Activated naive CD4-positive, alpha-beta T cell treated with anti-CD3 and anti-CD28 coated beads for 36 hours (primary cell): ENCODE results near the gene PATL2. TPM values are rescaled to one million over a fixed set of nuclear protein-coding genes. Genes with fewer than 3 reads are reported as not detected.
"Not testable (repeated sequence)": the region's sequence is repeated elsewhere in the genome, so short reads cannot be mapped to it uniquely, and the experiment has no call there.

Experiments
- CTCF ChIA-PET: fragments of 350-600 bp; sonication (Branson Sonifier 250); formaldehyde crosslinking; loops from one replicate; lab custom pipeline; 2021; ENCODE audit warnings: antibody characterized with exemption; lab: Charles Lee
- DNase-seq: peaks from one replicate; pipeline ENCODE4 v3.0.0-alpha.2; 2020
- H3K27ac Mint-ChIP-seq: one replicate; pipeline ENCODE4 v1.8.0; 2021; ENCODE audit warnings: mild to moderate bottlenecking, mixed read lengths
- H3K27me3 Mint-ChIP-seq: one replicate; pipeline ENCODE4 v1.8.0; 2021; ENCODE audit warnings: low read depth, mixed read lengths
- H3K36me3 Mint-ChIP-seq: one replicate; pipeline ENCODE4 v1.8.0; 2021; ENCODE audit warnings: low read depth, mixed read lengths
- H3K4me1 Mint-ChIP-seq: one replicate; pipeline ENCODE4 v1.8.0; 2021; ENCODE audit warnings: low read depth, mixed read lengths
- H3K4me3 Mint-ChIP-seq: one replicate; pipeline ENCODE4 v1.8.0; 2021; ENCODE audit warnings: mild to moderate bottlenecking, moderate library complexity, mixed read lengths
- H3K9me3 Mint-ChIP-seq: one replicate; pipeline ENCODE4 v1.8.0; 2021; ENCODE audit warnings: mixed read lengths
- intact Hi-C: fragments of 100-400 bp; cut with micrococcal nuclease; formaldehyde crosslinking; loops from one replicate; pipeline ENCODE4 v1.15.1; 2023
- total RNA-seq, 2 experiments: library from RNA; stranded (reverse); gene quantifications; one replicate each; pipeline ENCODE4 v1.2.3, GENCODE V29; 2021

PATL2 gene
- total RNA-seq, 2 experiments from 2014 or later: 6.1 to 6.3 TPM

- H3K4me1 Mint-ChIP-seq: peaks cover 76% of the 10 kb centered on the region
These were observed 28.1 kb downstream of the PATL2 start for GRCh38 chr15:44682809-44683682.

GRCh38 chr15:44682211-44682610 is 28.9 kb downstream of the PATL2 start:
- Mint-ChIP-seq H3K4me3 (peak overlapping the region; percentile 37), H3K27me3 (no peaks in the 10 kb centered on the region), H3K9me3 (peaks cover 17% of the 10 kb centered on the region), H3K4me1 (peaks cover 80% of the 10 kb centered on the region), H3K27ac (peak overlapping the region; percentile 87), H3K36me3 (peaks cover 10% of the 10 kb centered on the region)
- intact Hi-C loops: loop anchor here (2.0 kb wide), 1 partner anchor 15 kb away; no protein-coding TSS in a partner anchor
- CTCF ChIA-PET: interaction anchor here (1.3 to 5.1 kb wide), 4 partner anchors 14 to 55 kb away, joined by 4 to 29 read pairs (median 14); partner anchors contain the start of genes B2M, PATL2, SPG11 and TRIM69
- DNase-seq: no peak

More at GRCh38 chr15:44682809-44683682, 28.1 kb downstream of the PATL2 start:
- Mint-ChIP-seq H3K36me3 (peaks cover 13% of the 10 kb centered on the region), H3K9me3 (peaks cover 22% of the 10 kb centered on the region), H3K4me3 (peak overlapping the region; percentile 45), H3K27ac (peak overlapping the region; percentile 87)
- peak; percentile 93 for DNase-seq
- H3K27me3 Mint-ChIP-seq: not testable (repeated sequence)
- intact Hi-C loops: loop anchor here (1.0 to 2.0 kb wide), 3 partner anchors 16 to 45 kb away; no protein-coding TSS in a partner anchor
- CTCF ChIA-PET: interaction anchor here (1.4 to 5.1 kb wide), 5 partner anchors 19 to 54 kb away, joined by 6 to 29 read pairs (median 12); partner anchors contain the start of genes B2M, PATL2, SPG11 and TRIM69

GRCh38 chr15:44676676-44677075 is 34.4 kb downstream of the PATL2 start:
- CTCF ChIA-PET: interaction anchor here (0.7 to 2.4 kb wide), 5 partner anchors 9 to 61 kb away, joined by 3 to 11 read pairs (median 5); partner anchors contain the start of gene SPG11
- Mint-ChIP-seq H3K36me3 (no peaks in the 10 kb centered on the region), H3K4me1 (peaks cover 81% of the 10 kb centered on the region), H3K27me3 (no peaks in the 10 kb centered on the region), H3K4me3 (peak overlapping the region; percentile 55), H3K9me3 (no peaks in the 10 kb centered on the region), H3K27ac (peak overlapping the region; percentile 86)
- DNase-seq: peak; percentile 66
- intact Hi-C loops: loop anchor here (1.0 to 2.0 kb wide), 3 partner anchors 10 to 52 kb away; no protein-coding TSS in a partner anchor

GRCh38 chr15:44675911-44676310 is 35.2 kb downstream of the PATL2 start:
- Mint-ChIP-seq H3K27ac (peak overlapping the region; percentile 86), H3K27me3 (no peaks in the 10 kb centered on the region), H3K9me3 (no peaks in the 10 kb centered on the region), H3K4me1 (peaks cover 83% of the 10 kb centered on the region), H3K4me3 (peak overlapping the region; percentile 22), H3K36me3 (no peaks in the 10 kb centered on the region)
- CTCF ChIA-PET: interaction anchor here (2.4 to 4.6 kb wide), 2 partner anchors 9 to 12 kb away, joined by 10 to 23 read pairs; partner anchors contain the start of gene SPG11
- intact Hi-C loops: loop anchor here (1.0 to 2.0 kb wide), 2 partner anchors 10 to 53 kb away; no protein-coding TSS in a partner anchor
- no peak for DNase-seq

- Mint-ChIP-seq H3K27ac (no peak overlapping the region), H3K9me3 (no peaks in the 10 kb centered on the region), H3K4me1 (peaks cover 88% of the 10 kb centered on the region), H3K27me3 (no peaks in the 10 kb centered on the region), H3K4me3 (no peak overlapping the region), H3K36me3 (no peaks in the 10 kb centered on the region)
- CTCF ChIA-PET: interaction anchor here (1.0 to 4.6 kb wide), 4 partner anchors 9 to 63 kb away, joined by 3 to 23 read pairs (median 5); partner anchors contain the start of genes SPG11 and TRIM69
- intact Hi-C loops: no loop called here
- no peak for DNase-seq
These were observed 37.5 kb downstream of the PATL2 start for GRCh38 chr15:44673639-44674038.

GRCh38 chr15:44670087-44670950 is 40.8 kb downstream of the PATL2 start:
- intact Hi-C loops: no loop called here
- DNase-seq: no peak
- Mint-ChIP-seq H3K27me3 (no peaks in the 10 kb centered on the region), H3K27ac (peak overlapping the region; percentile 59), H3K9me3 (no peaks in the 10 kb centered on the region), H3K4me3 (no peak overlapping the region), H3K36me3 (no peaks in the 10 kb centered on the region), H3K4me1 (peaks cover 87% of the 10 kb centered on the region)
- CTCF ChIA-PET: interaction anchor here (0.7 to 2.3 kb wide), 4 partner anchors 40 to 71 kb away, joined by 3 to 9 read pairs (median 3); partner anchors contain the start of genes B2M, PATL2 and TRIM69

GRCh38 chr15:44668921-44669320 is 42.2 kb downstream of the PATL2 start:
- Mint-ChIP-seq H3K27ac (peak overlapping the region; percentile 34), H3K36me3 (no peaks in the 10 kb centered on the region), H3K4me1 (peaks cover 89% of the 10 kb centered on the region), H3K27me3 (no peaks in the 10 kb centered on the region), H3K4me3 (no peak overlapping the region), H3K9me3 (no peaks in the 10 kb centered on the region)
- CTCF ChIA-PET: interaction anchor here (0.7 to 2.3 kb wide), 3 partner anchors 11 to 67 kb away, joined by 3 to 9 read pairs (median 3); partner anchors contain the start of genes B2M, PATL2 and TRIM69
- intact Hi-C loops: no loop called here
- DNase-seq: peak; percentile 53

- intact Hi-C loops: loop anchor here (2.0 kb wide), 1 partner anchor 16 kb away; no protein-coding TSS in a partner anchor
- no peaks in the 10 kb centered on the region for H3K9me3 Mint-ChIP-seq
- CTCF ChIA-PET: interaction anchor here (1.2 to 6.9 kb wide), 6 partner anchors 10 to 83 kb away, joined by 3 to 200 read pairs (median 7); partner anchors contain the start of genes B2M, PATL2 and TRIM69
- H3K36me3 Mint-ChIP-seq: no peaks in the 10 kb centered on the region
- H3K27ac Mint-ChIP-seq: peak overlapping the region; percentile 94
- H3K4me3 Mint-ChIP-seq: peak overlapping the region; percentile 62
- H3K4me1 Mint-ChIP-seq: peaks cover 75% of the 10 kb centered on the region
- H3K27me3 Mint-ChIP-seq: no peaks in the 10 kb centered on the region
- DNase-seq: no peak
These were observed 44.1 kb downstream of the PATL2 start for GRCh38 chr15:44667039-44667360.

GRCh38 chr15:44666210-44667038 is 44.7 kb downstream of the PATL2 start:
- Mint-ChIP-seq H3K4me3 (peak overlapping the region; percentile 62), H3K4me1 (peaks cover 72% of the 10 kb centered on the region), H3K9me3 (no peaks in the 10 kb centered on the region), H3K27me3 (no peaks in the 10 kb centered on the region), H3K27ac (peak overlapping the region; percentile 94), H3K36me3 (no peaks in the 10 kb centered on the region)
- CTCF ChIA-PET: interaction anchor here (0.5 to 6.9 kb wide), 6 partner anchors 11 to 85 kb away, joined by 3 to 200 read pairs (median 7); partner anchors contain the start of genes B2M, PATL2 and TRIM69
- DNase-seq: no peak
- intact Hi-C loops: loop anchor here (1.0 to 2.0 kb wide), 2 partner anchors 10 to 16 kb away; no protein-coding TSS in a partner anchor

- H3K9me3 Mint-ChIP-seq: no peaks in the 10 kb centered on the region
- CTCF ChIA-PET: interaction anchor here (0.5 to 6.9 kb wide), 28 partner anchors 10 to 131 kb away, joined by 3 to 200 read pairs (median 6); partner anchors contain the start of genes B2M, PATL2 and TRIM69
These were observed 47.5 kb downstream of the PATL2 start, which contains the start of gene SPG11 for GRCh38 chr15:44663410-44664308. Gene SPG11, minus strand, starts transcription at chr15:44663662. Its CDS starts 15 bp downstream, at chr15:44663647.

More at GRCh38 chr15:44663410-44664308, 47.5 kb downstream of the PATL2 start, which contains the start of gene SPG11:
- H3K27me3 Mint-ChIP-seq: no peaks in the 10 kb centered on the region
- peak within 1 kb of the TSS; percentile 97 for H3K4me3 Mint-ChIP-seq
- H3K27ac Mint-ChIP-seq: peak within 1 kb of the TSS; percentile 94
- intact Hi-C loops: loop anchor here (1.0 to 5.0 kb wide), 8 partner anchors 30 to 359 kb away; partner anchors contain the start of genes B2M, PATL2 and SORD
- DNase-seq: peak; percentile 99
- H3K36me3 Mint-ChIP-seq: peaks cover 13% of the 10 kb centered on the region
- H3K4me1 Mint-ChIP-seq: peaks cover 53% of the 10 kb centered on the region
